Duodenal mucosa (tissue), 2 donors: ENCODE measurements around the gene AGPAT2.

Source experiments
- H3K27ac ChIP-seq: one replicate; pipeline ENCODE4 v1.7.0; 2013; ENCODE audit warnings: low read depth, low read length
- H3K27me3 ChIP-seq, 2 donors: one replicate each; pipeline ENCODE4 v1.7.0; 2013; ENCODE audit warnings: low read length in 2 of 2, control low read depth in 1 of 2; ENCODE audit not compliant: insufficient read depth in 2 of 2, control insufficient read depth in 1 of 2
- H3K36me3 ChIP-seq, 2 donors: one replicate each; pipeline ENCODE4 v1.7.0; 2013; ENCODE audit warnings: low read length in 2 of 2, control low read depth in 1 of 2; ENCODE audit not compliant: insufficient read depth in 2 of 2, control insufficient read depth in 1 of 2
- H3K4me1 ChIP-seq, 2 donors: one replicate each; pipeline ENCODE4 v1.7.0; 2013; ENCODE audit warnings: low read length in 2 of 2, control low read depth in 1 of 2; ENCODE audit not compliant: insufficient read depth in 2 of 2, control insufficient read depth in 1 of 2
- H3K4me3 ChIP-seq, 2 donors: one replicate each; pipeline ENCODE4 v1.7.0; 2013; ENCODE audit warnings: low read length in 2 of 2, low read depth in 1 of 2
- H3K9ac ChIP-seq, 2 donors: one replicate each; pipeline ENCODE4 v1.7.0; 2013; ENCODE audit warnings: low read length in 2 of 2, low read depth in 1 of 2
- H3K9me3 ChIP-seq, 2 donors: one replicate each; pipeline ENCODE4 v1.7.0; 2013; ENCODE audit warnings: low read length in 2 of 2, control low read depth in 1 of 2; ENCODE audit not compliant: control insufficient read depth in 1 of 2

The AGPAT2 gene

GRCh38 chr9:136686794-136687711, at the start of gene AGPAT2:
Gene AGPAT2 (minus strand): TSS chr9:136687457. CDS start chr9:136687357, 100 bp downstream.
- Histone ChIP-seq H3K4me3 (peak within 1 kb of the TSS; percentile 77 to 81), H3K9ac (peak within 1 kb of the TSS; percentile 81 to 90), H3K27ac (peak within 1 kb of the TSS; percentile 91), H3K4me1 (peaks cover 23 to 38% of the 10 kb centered on the region in 2 donors), H3K9me3 (no peaks in the 10 kb centered on the region), H3K27me3 (no peaks in the 10 kb centered on the region), H3K36me3 (no peaks in the 10 kb centered on the region)

- H3K9me3 ChIP-seq: no peaks in the 10 kb centered on the region
- H3K27me3 ChIP-seq: peaks cover 15 to 25% of the 10 kb centered on the region in 2 donors
- peaks cover under 1% of the 10 kb centered on the region in 2 donors for H3K4me1 ChIP-seq
- H3K27ac ChIP-seq: no peak overlapping the region
- H3K9ac ChIP-seq: no peak overlapping the region
- no peaks in the 10 kb centered on the region for H3K36me3 ChIP-seq
- no peak overlapping the region for H3K4me3 ChIP-seq
Measured at GRCh38 chr9:136735812-136736480, 48.7 kb upstream of the AGPAT2 start.

- Histone ChIP-seq H3K27ac (no peak overlapping the region), H3K27me3 (peaks cover 6 to 16% of the 10 kb centered on the region in 2 donors), H3K36me3 (no peaks in the 10 kb centered on the region), H3K4me1 (no peaks in the 10 kb centered on the region), H3K4me3 (no peak overlapping the region), H3K9me3 (no peaks in the 10 kb centered on the region), H3K9ac (no peak overlapping the region)
Measured at GRCh38 chr9:136734837-136735496, 47.7 kb upstream of the AGPAT2 start.

- Histone ChIP-seq H3K27me3 (peaks cover 0 to 3% of the 10 kb centered on the region in 2 donors), H3K4me1 (peaks cover 6 to 7% of the 10 kb centered on the region in 2 donors), H3K27ac (no peak overlapping the region), H3K9ac (no peak overlapping the region), H3K9me3 (no peaks in the 10 kb centered on the region), H3K36me3 (no peaks in the 10 kb centered on the region), H3K4me3 (no peak overlapping the region)
Measured at GRCh38 chr9:136733611-136734010, 46.4 kb upstream of the AGPAT2 start.

GRCh38 chr9:136732444-136733178, 45.4 kb upstream of the AGPAT2 start:
- no peaks in the 10 kb centered on the region for H3K9me3 ChIP-seq
- H3K4me1 ChIP-seq: peaks cover 6 to 10% of the 10 kb centered on the region in 2 donors
- no peak overlapping the region for H3K27ac ChIP-seq
- no peaks in the 10 kb centered on the region for H3K36me3 ChIP-seq
- H3K27me3 ChIP-seq: no peaks in the 10 kb centered on the region
- H3K4me3 ChIP-seq: no peak overlapping the region
- H3K9ac ChIP-seq: no peak overlapping the region

- H3K27me3 ChIP-seq: no peaks in the 10 kb centered on the region
- H3K4me3 ChIP-seq: no peak overlapping the region
- peaks cover 22 to 32% of the 10 kb centered on the region in 2 donors for H3K4me1 ChIP-seq
- peaks cover 0 to 13% of the 10 kb centered on the region in 2 donors for H3K36me3 ChIP-seq
- H3K9ac ChIP-seq: no peak overlapping the region
- no peak overlapping the region for H3K27ac ChIP-seq
- H3K9me3 ChIP-seq: no peaks in the 10 kb centered on the region
Measured at GRCh38 chr9:136729926-136730325, 42.7 kb upstream of the AGPAT2 start.

GRCh38 chr9:136729144-136729543, 41.9 kb upstream of the AGPAT2 start:
- Histone ChIP-seq H3K27ac (no peak overlapping the region), H3K4me1 (peaks cover 22 to 32% of the 10 kb centered on the region in 2 donors), H3K36me3 (peaks cover 7 to 21% of the 10 kb centered on the region in 2 donors), H3K9ac (peak overlapping the region in 1 of 2 donors; percentile 54), H3K9me3 (no peaks in the 10 kb centered on the region), H3K4me3 (peak overlapping the region; percentile 76 to 99), H3K27me3 (no peaks in the 10 kb centered on the region)

- Histone ChIP-seq H3K36me3 (peaks cover 12 to 26% of the 10 kb centered on the region in 2 donors), H3K9me3 (no peaks in the 10 kb centered on the region), H3K27ac (no peak overlapping the region), H3K4me3 (peak overlapping the region; percentile 76 to 99), H3K27me3 (no peaks in the 10 kb centered on the region), H3K9ac (peak overlapping the region; percentile 54 to 74), H3K4me1 (peaks cover 22 to 32% of the 10 kb centered on the region in 2 donors)
Measured at GRCh38 chr9:136728548-136729123, 41.4 kb upstream of the AGPAT2 start.

- peak overlapping the region; percentile 76 to 99 for H3K4me3 ChIP-seq
- peaks cover 15 to 31% of the 10 kb centered on the region in 2 donors for H3K36me3 ChIP-seq
- no peak overlapping the region for H3K27ac ChIP-seq
- no peaks in the 10 kb centered on the region for H3K9me3 ChIP-seq
- peaks cover 22 to 32% of the 10 kb centered on the region in 2 donors for H3K4me1 ChIP-seq
- no peaks in the 10 kb centered on the region for H3K27me3 ChIP-seq
- H3K9ac ChIP-seq: peak overlapping the region; percentile 74 to 93
Measured at GRCh38 chr9:136728080-136728547, 40.9 kb upstream of the AGPAT2 start.
